Measurements from ENCODE around the gene PIGT. TPM values are rescaled to one million over a fixed set of nuclear protein-coding genes. Genes with fewer than 3 reads are reported as not detected.

Gene PIGT
- total RNA-seq, 2 experiments from 2014 or later, result 76.6 to 80.1 TPM

GRCh38 chr20:45445805-45446562 is 30.0 kb downstream of the PIGT start:
- ChIA-PET POLR2A (no interaction called here), CTCF (interaction anchor here (1.1 to 3.4 kb wide), 5 partner anchors 9 to 325 kb away, joined by 3 to 12 read pairs (median 5); partner anchors contain the start of gene SYS1)

DNA sequence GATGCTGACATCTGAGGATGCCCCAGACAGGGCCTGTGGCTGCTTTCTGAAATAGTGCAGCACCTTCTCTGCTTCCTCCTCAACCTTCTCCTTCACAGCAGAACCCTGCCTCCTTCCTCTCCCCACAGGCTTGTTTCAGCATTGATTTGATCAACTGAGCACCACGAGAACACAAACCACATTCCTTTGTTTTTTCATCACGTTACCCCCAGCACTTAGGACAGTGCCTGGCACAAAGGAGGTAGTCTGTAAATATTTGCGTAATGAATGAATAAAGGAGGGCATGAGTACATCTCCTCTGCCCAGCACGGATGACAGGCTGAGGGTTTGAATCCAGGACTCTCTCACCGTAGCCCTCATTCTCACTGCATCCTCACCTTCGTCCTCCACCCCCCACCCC is 32.3 kb downstream of the PIGT start:
- POLR2A ChIA-PET, result no interaction called here
- CTCF ChIA-PET, result interaction anchor here (0.6 to 3.4 kb wide), 4 partner anchors 11 to 323 kb away, joined by 3 to 12 read pairs (median 7); no protein-coding TSS in a partner anchor

DNA sequence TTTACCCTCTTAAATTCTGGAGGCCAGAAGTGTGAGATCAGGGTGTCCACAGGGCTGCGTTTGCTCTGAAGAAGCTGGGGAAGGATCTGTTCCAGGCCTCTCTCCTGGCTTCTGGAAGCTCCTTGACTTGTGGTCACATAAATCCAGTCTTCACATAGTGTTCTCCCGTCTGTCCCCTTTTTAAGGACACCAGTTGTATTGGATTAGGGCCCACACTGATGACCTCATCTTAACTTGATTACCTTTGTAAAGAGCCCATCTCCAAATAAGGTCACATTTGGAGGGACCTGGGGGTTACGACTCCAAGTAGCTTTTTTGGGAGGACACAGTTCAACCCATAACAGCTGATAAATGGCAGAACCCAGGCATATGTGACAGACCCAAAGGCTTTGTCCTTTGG is 33.6 kb downstream of the PIGT start:
- ChIA-PET CTCF (interaction anchor here (0.7 to 2.9 kb wide), 12 partner anchors 12 to 138 kb away, joined by 3 to 20 read pairs (median 4); partner anchors contain the start of genes SYS1 and TP53TG5), POLR2A (no interaction called here)

GRCh38 chr20:45450097-45450818 is 34.3 kb downstream of the PIGT start:
- POLR2A ChIA-PET, result no interaction called here
- CTCF ChIA-PET, result interaction anchor here (0.6 to 2.9 kb wide), 14 partner anchors 13 to 138 kb away, joined by 3 to 20 read pairs (median 3); partner anchors contain the start of genes SYS1 and TP53TG5

DNA sequence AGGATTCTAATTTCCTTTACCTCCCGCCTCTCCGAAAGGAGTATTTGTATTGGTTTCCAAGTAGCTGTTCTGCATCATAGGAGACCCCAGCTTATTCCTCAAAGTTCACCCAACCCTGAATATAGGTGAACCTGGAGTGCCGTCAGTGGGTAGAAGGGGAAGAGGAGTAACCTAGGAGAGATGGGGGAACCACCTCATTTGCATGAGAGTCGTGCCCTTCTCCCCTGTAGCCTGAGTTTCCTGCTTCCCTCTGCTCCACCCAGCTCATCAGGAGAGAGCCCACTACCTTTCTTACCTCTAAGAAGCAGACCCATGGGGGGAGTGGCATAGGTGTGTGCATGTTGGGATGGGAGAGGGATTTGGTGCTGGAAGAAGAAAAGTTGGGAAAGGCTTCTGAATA is 36.3 kb downstream of the PIGT start:
- POLR2A ChIA-PET, result no interaction called here
- CTCF ChIA-PET, result interaction anchor here (1.2 to 1.9 kb wide), 4 partner anchors 9 to 319 kb away, joined by 3 to 8 read pairs (median 4); partner anchors contain the start of gene SYS1

DNA sequence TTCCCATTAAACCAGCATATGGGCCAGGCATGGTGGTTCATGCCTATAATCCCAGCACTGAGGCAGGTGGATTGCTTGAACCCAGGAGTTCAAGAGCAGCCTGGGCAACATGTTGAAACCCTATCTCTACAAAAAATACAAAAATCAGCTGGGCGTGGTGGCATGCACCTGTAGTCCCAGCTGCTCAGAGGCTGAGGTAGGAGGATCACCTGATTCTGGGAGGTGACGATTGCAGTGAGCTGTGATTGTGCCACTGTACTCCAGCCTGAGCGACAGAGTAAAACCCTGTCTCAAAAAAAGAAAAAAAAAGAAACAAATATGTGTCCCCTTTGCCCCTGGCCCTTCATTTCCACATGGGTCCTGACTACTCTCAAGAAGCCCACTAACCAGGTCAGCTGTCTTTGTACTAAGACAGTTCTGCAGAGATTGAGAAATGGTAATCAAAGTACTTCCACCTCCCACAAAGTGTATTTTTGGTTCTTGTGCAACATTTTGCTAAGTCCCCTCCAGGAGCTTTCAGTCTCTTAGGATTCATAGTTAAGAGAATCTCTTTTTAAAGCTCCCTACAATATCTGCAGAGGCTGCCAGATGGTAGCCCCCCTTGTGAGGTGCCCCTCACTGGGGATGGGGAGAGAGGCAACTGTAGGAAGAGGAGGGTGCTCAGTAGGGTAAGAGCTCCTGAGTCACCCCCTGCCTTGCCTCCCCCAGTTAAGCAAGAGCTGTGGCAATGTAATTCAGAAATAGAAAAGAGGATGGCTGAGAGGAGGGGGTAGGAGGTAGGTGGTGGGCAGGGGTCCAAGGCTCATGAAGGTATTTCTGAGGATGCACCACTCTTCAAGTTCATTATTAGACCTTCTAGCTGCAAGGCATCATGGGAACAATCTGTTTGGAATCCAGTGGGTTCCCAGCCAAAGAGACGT is 37.1 kb downstream of the PIGT start:
- POLR2A ChIA-PET, result no interaction called here
- CTCF ChIA-PET, result interaction anchor here (1.0 to 1.9 kb wide), 7 partner anchors 10 to 318 kb away, joined by 3 to 8 read pairs (median 3); partner anchors contain the start of gene SYS1

- CTCF ChIA-PET, result no interaction called here
- POLR2A ChIA-PET, result no interaction called here
Observed at GRCh38 chr20:45456632-45457031, 40.7 kb downstream of the PIGT start.

DNA sequence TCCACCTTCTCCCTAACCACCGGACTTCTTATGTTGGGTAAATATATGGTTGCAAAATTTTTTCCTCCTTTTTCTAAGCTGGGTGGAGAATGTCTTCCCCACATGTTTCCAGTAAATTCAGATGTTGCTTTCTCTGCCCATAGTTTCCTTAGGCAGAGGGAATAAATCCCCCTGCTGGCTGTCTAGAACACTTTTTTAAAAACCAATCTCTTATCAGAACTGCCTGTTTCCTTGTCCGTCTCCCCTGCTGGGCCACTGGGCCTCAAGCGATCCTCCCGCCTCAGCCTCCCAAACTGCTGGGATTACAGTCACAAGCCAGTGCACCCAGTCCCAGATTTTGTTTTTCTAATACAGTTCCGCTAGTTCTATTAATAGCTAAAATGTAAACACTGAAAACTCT is 43.7 kb downstream of the PIGT start:
- CTCF ChIA-PET, result interaction anchor here (1.5 kb wide), 1 partner anchor 144 kb away, joined by 5 read pairs; no protein-coding TSS in a partner anchor
- POLR2A ChIA-PET, result no interaction called here

DNA sequence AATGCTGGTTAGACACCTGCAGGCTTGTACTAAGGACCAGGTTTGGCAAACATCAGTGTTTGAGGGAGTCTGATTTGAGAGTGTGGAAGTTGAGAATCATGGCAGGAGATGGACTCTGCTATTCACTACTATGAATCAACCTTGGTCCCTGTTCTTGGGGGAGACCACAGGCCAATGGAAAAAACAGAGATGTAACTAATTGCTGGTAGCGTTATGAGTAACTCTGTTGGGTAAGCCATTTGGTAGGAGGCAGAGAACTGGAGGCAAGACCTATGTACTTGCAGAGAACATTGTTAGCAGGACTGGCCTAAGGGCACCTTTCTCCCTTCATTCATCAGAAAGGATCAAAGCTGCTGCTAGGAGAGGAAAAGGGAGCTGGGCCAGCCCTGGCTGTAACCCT is 45.3 kb downstream of the PIGT start:
- CTCF ChIA-PET, result interaction anchor here (0.6 kb wide), 1 partner anchor 330 kb away, joined by 4 read pairs; the partner anchor contains the start of gene WFDC3
- POLR2A ChIA-PET, result no interaction called here

- CTCF ChIA-PET, result interaction anchor here (1.3 kb wide), 1 partner anchor 89 kb away, joined by 3 read pairs; no protein-coding TSS in a partner anchor
- POLR2A ChIA-PET, result no interaction called here
Observed at GRCh38 chr20:45462711-45463509, 47.0 kb downstream of the PIGT start.

- ChIA-PET POLR2A (no interaction called here), CTCF (interaction anchor here (1.3 kb wide), 1 partner anchor 90 kb away, joined by 3 read pairs; no protein-coding TSS in a partner anchor)
Observed at GRCh38 chr20:45463709-45464108, 47.8 kb downstream of the PIGT start.

DNA sequence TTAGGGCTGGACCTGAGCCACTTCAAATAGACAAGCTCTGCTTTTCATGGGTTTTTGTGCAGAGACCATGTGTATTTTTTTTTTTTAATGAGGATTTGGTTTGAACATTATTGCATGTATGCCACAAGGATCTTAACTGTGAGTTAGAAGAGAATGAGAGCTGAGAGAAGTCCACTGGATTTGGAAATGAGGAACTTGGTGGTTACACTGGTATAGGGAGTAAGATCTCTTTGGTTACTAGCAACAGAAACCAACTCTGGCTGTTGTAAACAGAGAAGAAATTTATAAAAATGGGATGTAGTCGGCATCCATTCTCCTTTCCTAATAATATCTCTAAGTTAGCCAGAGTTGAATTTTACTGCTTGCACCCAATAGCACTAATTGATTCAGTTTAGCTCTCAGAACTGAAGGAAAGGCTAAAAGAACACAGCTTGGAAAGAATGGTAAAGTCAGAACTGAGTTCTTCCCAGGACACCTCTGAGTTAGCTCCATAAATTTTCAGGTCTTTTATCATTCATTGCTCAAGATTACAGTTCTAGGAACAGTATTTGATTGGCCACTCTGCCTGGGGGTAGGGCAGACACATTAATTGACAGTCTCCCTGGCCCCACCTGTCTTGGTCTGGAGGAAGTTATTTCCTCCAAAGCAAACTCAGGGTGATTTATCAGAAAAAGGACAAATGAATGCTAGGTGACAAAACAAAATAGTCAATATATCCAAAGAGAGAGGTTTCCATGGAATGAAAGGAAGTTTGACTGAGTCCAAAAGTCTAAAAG is 49.7 kb downstream of the PIGT start:
- POLR2A ChIA-PET, result no interaction called here
- CTCF ChIA-PET, result no interaction called here

DNA sequence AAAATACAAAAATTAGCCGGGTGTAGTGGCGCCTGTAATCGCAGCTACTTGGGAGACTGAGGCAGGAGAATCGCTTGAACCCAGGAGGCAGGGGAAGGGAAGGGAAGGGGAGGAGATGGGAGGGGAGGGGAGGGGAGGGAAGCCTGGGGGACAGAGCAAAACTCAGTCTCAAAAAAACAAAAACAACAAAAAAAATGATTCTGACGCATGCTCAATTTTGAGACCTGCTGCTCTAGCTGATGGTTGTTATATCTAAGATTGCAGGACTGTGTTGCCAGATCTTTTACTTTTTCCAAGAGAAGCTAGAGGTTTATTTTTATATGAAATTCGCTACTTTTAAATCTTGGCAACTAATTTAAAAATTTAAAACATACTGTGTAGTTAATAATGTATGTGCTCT is 51.2 kb downstream of the PIGT start:
- ChIA-PET CTCF (interaction anchor here (1.2 kb wide), 1 partner anchor 31 kb away, joined by 4 read pairs; no protein-coding TSS in a partner anchor), POLR2A (no interaction called here)

GRCh38 chr20:45467861-45468260 is 51.9 kb downstream of the PIGT start:
- CTCF ChIA-PET, result interaction anchor here (1.2 to 1.5 kb wide), 2 partner anchors 31 to 303 kb away, joined by 4 read pairs; no protein-coding TSS in a partner anchor
- POLR2A ChIA-PET, result no interaction called here

- POLR2A ChIA-PET, result no interaction called here
- CTCF ChIA-PET, result interaction anchor here (1.3 kb wide), 1 partner anchor 11 kb away, joined by 3 read pairs; no protein-coding TSS in a partner anchor
Observed at GRCh38 chr20:45469336-45470261, 53.7 kb downstream of the PIGT start, which contains the start of gene WFDC2. TSS of gene WFDC2 (plus strand) at chr20:45469753. CDS start at chr20:45469782, 29 bp downstream.

DNA sequence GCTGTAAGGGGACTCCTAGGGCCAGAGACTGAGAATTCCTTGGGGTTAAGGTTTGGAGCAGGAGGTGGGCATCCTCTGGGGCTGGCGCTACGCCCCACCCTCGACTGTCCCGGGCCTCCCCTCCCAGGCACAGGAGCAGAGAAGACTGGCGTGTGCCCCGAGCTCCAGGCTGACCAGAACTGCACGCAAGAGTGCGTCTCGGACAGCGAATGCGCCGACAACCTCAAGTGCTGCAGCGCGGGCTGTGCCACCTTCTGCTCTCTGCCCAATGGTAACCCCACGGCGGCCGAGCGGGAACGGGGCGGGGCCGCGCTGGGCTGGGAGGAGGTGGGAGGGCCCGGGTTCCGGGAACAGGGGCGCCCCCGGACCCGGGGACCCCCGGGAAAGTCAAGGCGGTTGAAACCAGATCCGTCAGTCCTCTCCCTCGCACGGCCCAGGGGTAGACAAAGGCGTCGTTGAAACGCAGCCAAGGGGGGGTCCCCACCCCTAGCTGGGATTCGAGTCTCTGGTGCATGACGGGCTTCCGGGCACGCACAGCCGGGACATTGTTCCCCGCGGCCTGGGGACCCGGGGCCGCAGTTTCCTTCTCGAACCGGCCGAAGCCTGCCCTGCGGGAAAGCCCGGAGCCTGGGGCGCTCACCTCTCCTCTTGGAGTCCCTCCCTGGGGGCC is 54.5 kb downstream of the PIGT start:
- ChIA-PET CTCF (interaction anchor here (1.3 kb wide), 1 partner anchor 12 kb away, joined by 3 read pairs; no protein-coding TSS in a partner anchor), POLR2A (no interaction called here)

Measured in activated CD8-positive, alpha-beta memory T cell treated with anti-CD3 and anti-CD28 coated beads for 36 hours (primary cell).